ENCODE measurements around the gene RBFOX2. TPM values are rescaled to one million over a fixed set of nuclear protein-coding genes. Genes with fewer than 3 reads are reported as not detected.

The RBFOX2 gene
- polyA plus RNA-seq, 2 of the 4 experiments (the other 2 are of a cell fraction): 30.3 to 77.7 TPM

GRCh38 chr22:36002718-36003260 lies 25.8 kb downstream of the RBFOX2 start:
- no peak for ATAC-seq

GRCh38 chr22:36002084-36002483 lies 26.5 kb downstream of the RBFOX2 start:
- FAIRE-seq: no peak
- no peak for ATAC-seq
- Histone ChIP-seq H3K4me1 (peaks cover 4% of the 10 kb centered on the region; the same call in 1 of the 3 replicates), H3K4me2 (no peak overlapping the region), H3K9me3 (no peaks in the 10 kb centered on the region), H3K27ac (no peak overlapping the region), H3K4me3 (no peak overlapping the region)
- POLR2A ChIA-PET: no interaction called here
- DNase-seq (ENCODE audit: low read depth in 1 of 2, low spot score in 1 of 2): no peak
- CTCF ChIA-PET: interaction anchor here (2.6 kb wide), 1 partner anchor 64 kb away, joined by 9 read pairs; no protein-coding TSS in a partner anchor
- TF ChIP-seq HDAC2 (IDR thresholded peaks at IDR 0.05): no peak
- no peak for TF ChIP-seq HES2 (IDR thresholded peaks at IDR 0.05)
- no peak for TF ChIP-seq JUNB (IDR thresholded peaks at IDR 0.05)
- no peak for TF ChIP-seq NPAS2 (CRISPR knock-in tag; IDR thresholded peaks at IDR 0.05; ENCODE audit: borderline replicate concordance)
- no peak for TF ChIP-seq RFX5 (IDR thresholded peaks at IDR 0.05)
- no peak for TF ChIP-seq BHLHE40 (IDR thresholded peaks at IDR 0.05; ENCODE audit: low read depth, low read length)
- TF ChIP-seq FOSB (CRISPR knock-in tag; IDR thresholded peaks at IDR 0.05): no peak
- TF ChIP-seq EP300 (IDR thresholded peaks at IDR 0.05): no peak
- TF ChIP-seq SMC3 (IDR thresholded peaks at IDR 0.05): no peak
- TF ChIP-seq POLR2A (IDR thresholded peaks at IDR 0.05; ENCODE audit: low read length): no peak
- no peak for TF ChIP-seq FOXS1 (CRISPR knock-in tag; IDR thresholded peaks at IDR 0.05)
- WGBS (ENCODE audit: missing lambda C conversion rate): 83% methylated on average over 7 of the region's 7 CpGs

More at GRCh38 chr22:36002718-36003260, 25.8 kb downstream of the RBFOX2 start:
- CTCF ChIA-PET: interaction anchor here (2.6 kb wide), 1 partner anchor 63 kb away, joined by 9 read pairs; no protein-coding TSS in a partner anchor
- TF ChIP-seq KDM5A (IDR thresholded peaks at IDR 0.05) (no peak), HES2 (IDR thresholded peaks at IDR 0.05) (no peak), CBX8 (IDR thresholded peaks at IDR 0.05) (no peak), CTCF (IDR thresholded peaks at IDR 0.05) (no peak), JUNB (IDR thresholded peaks at IDR 0.05) (no peak), ESRRA (IDR thresholded peaks at IDR 0.05; ENCODE audit: borderline replicate concordance, low read length) (no peak), NFE2L2 (conservative IDR thresholded peaks at IDR 0.05; ENCODE audit: low read length) (no peak), ATOH8 (CRISPR knock-in tag; IDR thresholded peaks at IDR 0.05; ENCODE audit: low read depth) (no peak), EHMT2 (IDR thresholded peaks at IDR 0.05; ENCODE audit: low read depth) (no peak), CBX2 (IDR thresholded peaks at IDR 0.05; ENCODE audit: borderline replicate concordance, low read depth) (no peak), HOXB13 (CRISPR knock-in tag; IDR thresholded peaks at IDR 0.05; ENCODE audit: low read depth) (no peak), SMC3 (IDR thresholded peaks at IDR 0.05) (no peak)
- WGBS (ENCODE audit: missing lambda C conversion rate): 98% methylated on average over 5 of the region's 5 CpGs
- Histone ChIP-seq H3K9me3 (no peaks in the 10 kb centered on the region), H3K4me1 (peaks cover 10% of the 10 kb centered on the region; the same call in 1 of the 3 replicates), H3K4me2 (no peak overlapping the region), H3K27ac (no peak overlapping the region), H3K4me3 (no peak overlapping the region)
- POLR2A ChIA-PET: no interaction called here
- DNase-seq (ENCODE audit: low read depth in 1 of 2, low spot score in 1 of 2) (no peak), FAIRE-seq (no peak)

GRCh38 chr22:35998748-35999147 lies 29.9 kb downstream of the RBFOX2 start:
- H3K4me2 ChIP-seq: no peak overlapping the region
- CTCF ChIA-PET: interaction anchor here (0.7 to 1.2 kb wide), 3 partner anchors 18 to 43 kb away, joined by 3 to 4 read pairs (median 3); no protein-coding TSS in a partner anchor
- TF ChIP-seq ZC3H11A (IDR thresholded peaks at IDR 0.05) (no peak), SMC3 (IDR thresholded peaks at IDR 0.05) (no peak), JUN (IDR thresholded peaks at IDR 0.05) (no peak)
- 93% methylated on average over 3 of the region's 3 CpGs for WGBS (ENCODE audit: missing lambda C conversion rate)
- POLR2A ChIA-PET: no interaction called here
- no peak overlapping the region for H3K27ac ChIP-seq
- DNase-seq (ENCODE audit: low read depth in 1 of 2, low spot score in 1 of 2) (no peak), FAIRE-seq (no peak), ATAC-seq (no peak)
- peaks cover 16% of the 10 kb centered on the region for H3K4me1 ChIP-seq
- H3K4me3 ChIP-seq: no peak overlapping the region
- no peaks in the 10 kb centered on the region for H3K9me3 ChIP-seq
